Colon (tissue), 2 donors: Measurements from ENCODE around the gene ELOVL1.

ENCODE experiments used
- FAIRE-seq: peaks from 2 replicates; lab custom pipeline; 2012; peaks lifted over from hg19 to GRCh38; lab: Jason Lieb, UNC
- donor health status: control.
- donor health status: control.

ELOVL1 gene

DNA sequence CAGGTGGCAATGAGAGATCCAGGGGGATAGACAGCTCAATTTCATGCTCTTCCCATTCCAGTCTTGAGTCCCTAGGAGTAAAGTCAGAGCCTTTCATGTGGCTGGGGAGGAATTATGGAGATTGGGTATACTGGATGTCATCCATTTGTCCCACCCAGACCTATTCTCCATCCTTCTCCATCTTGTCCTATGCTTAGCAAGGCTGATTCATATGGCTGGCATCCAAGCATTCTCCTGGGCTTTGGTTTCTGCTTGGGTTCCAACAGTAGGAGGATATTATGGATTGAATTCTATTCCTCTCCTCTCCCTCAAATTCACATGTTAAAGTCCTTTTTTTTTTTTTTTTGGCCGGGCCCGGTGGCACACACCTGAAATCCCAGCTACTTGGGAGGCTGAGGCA is 12.9 kb downstream of the ELOVL1 start:
- FAIRE-seq = no peak

DNA sequence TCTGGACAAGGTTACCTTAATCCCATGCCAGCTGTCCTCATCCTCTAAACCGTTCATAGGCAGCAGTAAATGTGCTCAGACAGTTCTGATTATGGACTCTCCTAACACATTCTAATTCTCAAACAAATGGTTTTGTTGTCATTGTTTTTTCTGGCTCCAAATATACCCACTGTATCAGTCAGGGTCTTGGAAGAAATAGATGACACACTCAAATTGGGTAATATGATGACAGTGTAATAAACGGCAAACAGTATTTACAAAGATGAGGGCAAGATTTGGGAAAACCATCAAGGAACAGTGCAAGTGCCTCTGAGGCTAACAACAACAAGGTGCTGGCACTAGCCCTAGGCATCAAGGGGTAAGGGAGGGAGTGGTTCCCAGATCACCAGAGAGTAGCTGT is 13.3 kb downstream of the ELOVL1 start:
- no peak for FAIRE-seq

DNA sequence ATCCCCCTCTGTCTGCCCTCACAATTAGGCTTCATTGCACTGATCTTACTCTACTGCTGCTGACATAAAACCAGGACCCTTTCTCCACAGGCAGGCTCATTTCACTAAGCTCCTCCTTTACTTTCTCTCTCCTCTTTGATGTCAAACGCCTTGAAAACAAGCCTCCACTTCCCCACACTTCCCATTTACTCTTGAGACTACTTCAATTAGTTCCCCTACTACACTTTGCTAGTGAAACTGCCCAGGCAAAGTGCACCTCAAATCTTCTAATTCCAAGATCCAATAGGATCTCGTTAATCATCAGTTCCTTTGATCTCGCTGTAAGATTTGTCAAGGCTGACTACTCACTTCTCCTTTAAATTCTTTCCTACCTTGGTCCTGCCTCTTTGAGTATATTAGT is 14.9 kb downstream of the ELOVL1 start:
- no peak for FAIRE-seq

DNA sequence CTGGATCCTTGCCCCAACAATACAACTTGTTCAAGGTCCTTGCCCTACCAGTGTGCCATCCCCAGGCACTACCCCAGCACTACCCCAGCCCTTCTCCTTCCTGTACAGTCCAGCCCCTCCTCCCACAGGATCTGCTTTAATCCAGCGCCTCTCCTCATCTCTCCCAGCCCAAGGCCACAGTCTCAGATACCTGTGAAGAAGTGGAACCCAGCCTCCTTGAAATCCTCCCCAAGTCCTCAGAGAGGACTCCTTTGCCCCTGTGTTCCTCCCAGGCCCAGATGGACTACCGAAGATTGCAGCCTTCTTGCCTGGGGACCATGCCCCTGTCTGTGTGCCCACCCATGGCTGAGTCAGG is 15.5 kb downstream of the ELOVL1 start:
- FAIRE-seq = no peak

DNA sequence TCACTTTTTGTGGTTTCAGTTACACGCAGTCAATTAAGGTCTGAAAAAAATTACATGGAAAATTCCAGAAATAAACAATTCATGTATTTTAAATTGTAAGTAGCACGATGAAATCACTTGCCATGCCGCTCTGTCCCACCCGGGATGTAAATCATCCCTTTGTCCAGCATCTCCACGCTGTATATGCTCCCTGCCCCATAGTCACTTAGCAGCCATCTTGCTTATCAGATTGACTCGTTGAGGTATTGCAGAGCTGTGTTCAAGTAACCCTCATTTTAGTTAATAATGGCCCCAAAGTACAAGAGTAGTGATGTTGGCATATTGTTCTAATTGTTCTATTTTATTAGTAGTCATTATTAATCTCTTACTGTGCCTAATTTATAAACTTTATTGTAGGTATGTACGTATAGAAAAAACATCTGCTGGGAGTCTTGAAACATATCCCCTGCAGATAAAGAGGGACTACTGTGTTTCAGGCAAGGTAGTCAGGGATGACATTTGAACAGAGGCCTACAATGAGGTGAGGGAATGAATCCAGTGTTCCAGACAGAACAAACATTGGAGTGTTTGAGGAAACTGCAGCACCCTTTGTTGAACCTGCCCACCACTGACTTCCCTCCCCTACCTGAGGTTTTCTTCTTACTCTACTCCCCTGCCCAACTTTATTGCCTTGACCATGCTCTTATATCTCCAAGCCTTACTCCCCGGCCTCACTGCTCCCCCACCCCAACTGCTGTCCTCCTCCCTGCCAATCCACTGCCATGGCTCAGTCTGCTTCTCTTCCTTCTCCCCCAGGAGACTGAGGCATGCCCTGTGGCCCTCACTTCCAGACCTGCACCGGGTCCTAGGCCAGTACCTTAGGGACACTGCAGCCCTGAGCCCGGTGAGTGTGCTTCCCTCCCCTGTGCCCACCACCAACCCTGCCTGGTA is 16.1 kb downstream of the ELOVL1 start:
- FAIRE-seq = no peak

DNA sequence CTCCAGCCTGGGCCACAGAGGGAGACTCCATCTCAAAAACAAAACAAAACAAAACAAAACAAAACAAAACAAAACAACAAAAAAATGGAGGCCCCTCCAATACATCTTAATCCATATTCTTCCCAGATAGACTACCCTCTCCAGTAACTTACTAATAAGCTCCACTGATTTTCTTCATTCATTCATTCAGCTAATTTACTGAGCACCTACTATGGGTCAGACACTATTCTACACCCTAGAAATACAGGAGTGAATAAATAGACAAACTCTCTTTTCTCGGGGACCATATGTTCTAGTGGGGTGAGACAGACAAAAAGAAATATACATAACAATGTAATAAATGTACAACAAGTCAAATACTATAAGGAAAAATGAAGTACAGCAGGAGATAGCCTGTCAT is 16.8 kb downstream of the ELOVL1 start:
- no peak for FAIRE-seq

DNA sequence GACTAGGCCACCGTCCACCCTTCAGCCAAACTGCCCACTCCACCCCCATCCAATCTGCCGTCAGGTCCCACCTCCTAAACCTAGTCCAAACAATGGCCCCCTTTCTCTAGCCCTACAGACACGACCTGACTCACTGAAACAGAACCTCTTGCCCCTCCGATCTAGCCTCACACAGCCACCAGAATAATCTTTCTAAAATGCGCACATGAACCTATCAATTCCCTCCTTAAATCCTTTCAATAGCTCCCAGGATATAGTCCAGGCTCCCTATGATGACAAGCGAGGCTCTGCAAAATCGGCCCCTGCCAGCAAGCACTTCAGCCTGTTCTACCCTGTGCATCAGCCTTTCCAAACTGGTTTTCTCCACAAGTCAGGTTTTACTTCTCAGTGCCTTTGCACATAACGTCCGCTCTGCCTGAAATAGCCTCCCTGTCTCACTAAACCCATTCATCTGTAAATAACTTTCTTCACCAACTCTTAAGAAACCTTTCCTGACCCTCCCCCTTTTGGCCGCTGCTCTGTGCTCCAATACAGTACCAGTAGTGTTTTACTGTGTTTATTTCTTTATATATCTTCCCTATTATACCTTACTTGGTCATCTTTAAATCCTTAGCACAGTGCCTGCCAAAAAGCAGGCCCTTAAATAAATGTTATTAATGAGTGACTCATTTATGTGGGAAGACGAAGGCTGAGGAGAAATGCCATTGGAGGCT is 18.1 kb downstream of the ELOVL1 start:
- FAIRE-seq = no peak

DNA sequence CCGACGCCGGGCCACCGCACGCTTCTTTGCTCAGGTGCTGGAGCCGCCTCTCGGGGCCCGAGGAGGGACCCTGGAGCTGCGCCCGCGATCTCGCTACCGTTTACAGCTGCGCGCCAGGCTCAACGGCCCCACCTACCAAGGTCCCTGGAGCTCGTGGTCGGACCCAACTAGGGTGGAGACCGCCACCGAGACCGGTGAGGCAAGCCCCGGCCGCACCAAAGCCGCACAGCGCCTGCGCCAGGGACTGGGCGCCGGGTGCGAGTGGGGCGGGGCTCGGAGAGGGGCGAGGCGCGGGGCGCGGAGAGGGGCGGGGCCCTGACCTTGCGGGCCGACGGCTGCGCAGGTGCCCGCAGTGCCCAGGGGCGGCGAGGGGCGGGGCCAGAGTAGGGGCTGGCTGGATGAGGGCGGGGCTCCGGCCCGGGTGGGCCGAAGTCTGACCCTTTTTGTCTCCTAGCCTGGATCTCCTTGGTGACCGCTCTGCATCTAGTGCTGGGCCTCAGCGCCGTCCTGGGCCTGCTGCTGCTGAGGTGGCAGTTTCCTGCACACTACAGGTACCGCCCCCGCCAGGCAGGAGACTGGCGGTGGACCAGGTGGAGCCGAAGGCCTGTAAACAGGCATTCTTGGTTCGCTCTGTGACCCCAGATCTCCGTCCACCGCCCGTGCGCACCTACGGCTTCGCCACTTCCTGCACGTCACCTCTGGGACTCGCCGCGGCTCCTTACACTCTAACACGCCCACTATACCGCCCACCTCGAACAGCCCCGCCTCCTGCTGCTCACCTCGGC is 18.8 kb downstream of the ELOVL1 start:
- no peak for FAIRE-seq

DNA sequence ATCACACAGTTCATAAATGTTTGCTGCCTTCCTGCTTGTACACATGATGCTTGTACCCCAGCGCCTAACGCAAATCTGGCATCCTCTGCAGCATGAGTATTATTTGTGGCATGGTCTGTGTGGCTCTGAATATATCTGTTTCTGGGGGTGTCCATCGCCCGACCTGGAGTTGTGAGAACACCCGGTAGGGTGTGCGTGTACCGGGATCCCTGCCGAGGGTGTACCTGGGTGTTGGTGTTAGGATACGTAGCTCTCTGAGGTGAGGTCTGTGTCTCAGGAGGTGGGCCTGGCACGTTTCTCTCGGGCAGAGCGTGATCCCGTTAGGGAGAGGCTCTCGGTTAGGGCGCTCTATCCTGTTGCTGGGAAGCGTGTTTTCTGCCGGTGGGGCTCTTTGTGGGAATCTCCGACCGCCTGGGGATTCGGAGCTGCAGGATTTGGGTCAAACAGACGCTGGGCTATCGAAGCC is 19.4 kb downstream of the ELOVL1 start:
- FAIRE-seq = no peak

DNA sequence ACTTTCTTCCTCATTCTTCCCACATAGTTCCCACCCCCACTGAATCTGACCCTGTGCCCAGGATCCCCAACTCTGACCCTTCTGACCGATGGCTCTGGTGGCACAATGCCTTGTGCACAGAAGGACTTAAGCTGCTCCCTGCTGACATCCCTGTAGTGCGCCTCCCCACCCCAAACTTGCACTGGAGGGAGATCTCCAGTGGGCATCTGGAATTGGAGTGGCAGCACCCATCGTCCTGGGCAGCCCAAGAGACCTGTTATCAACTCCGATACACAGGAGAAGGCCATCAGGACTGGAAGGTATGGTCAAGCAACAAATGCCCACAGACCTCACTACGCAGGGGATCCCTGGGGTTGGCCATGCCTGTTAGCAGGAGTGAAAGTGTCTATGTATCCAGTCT is 21.2 kb downstream of the ELOVL1 start:
- FAIRE-seq = no peak

DNA sequence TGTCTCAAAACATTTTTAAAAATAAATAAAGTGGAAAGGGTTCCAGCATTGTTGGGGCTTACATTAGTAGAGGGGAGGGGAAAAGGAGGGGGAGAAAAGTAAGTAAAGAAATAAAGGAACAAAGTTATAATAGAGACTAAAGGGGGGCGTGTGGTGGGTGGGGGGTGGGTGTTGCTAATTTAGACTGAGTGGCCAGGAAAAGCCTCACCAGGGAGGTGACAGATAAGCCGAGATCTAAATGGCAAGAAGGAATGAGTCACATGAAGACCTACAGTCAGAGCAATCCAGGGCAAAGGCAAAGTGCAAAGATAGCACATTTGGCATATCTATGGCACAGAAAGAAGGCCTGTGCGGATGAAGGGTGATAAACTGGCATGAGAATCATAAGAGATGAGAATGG is 22.7 kb downstream of the ELOVL1 start:
- no peak for FAIRE-seq

DNA sequence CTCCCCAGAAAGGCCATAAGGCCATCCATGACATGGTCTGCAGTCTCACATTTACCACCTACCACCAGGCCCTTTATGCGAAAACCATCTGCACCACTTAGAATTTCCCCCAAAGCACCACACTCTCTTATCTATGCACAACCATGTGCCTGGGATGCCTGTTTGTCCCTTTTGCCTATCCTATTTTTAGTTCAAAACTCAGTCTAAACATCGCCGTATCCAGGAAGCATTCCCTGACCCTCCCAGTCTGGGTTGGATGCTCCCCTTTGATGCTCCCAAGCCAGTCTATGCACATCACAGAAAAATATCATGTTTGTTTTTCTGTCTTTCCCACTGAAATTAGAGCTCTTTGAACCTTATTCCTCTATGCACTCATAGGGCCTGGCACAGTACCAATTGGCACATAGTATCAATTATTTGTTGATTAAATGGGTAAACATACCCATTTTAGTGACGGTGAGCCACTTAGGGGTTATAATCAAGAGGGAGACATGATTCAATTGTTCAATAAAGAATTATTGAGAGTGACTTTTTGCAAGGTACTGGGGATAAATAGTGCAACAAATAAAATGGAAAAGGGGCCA is 23.5 kb downstream of the ELOVL1 start:
- no peak for FAIRE-seq

DNA sequence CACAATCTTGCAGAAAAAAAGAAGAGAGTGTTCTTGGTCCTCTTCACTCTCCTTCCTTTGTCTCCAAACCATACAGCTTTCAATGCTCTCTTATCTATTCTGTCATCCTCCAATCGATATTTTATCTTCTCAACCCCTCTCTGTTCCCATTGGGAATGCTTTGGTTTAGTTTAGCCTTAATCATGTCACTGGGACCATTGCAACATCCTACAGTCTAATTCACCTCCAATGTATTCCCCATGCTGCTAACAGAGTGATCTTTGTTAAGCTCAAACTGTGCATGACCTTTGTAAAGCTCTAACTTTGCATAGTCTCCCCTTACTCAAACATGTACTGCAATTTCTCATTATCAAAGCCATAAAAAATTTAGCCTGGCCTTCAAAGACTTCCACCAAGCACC is 27.3 kb downstream of the ELOVL1 start:
- FAIRE-seq = no peak

DNA sequence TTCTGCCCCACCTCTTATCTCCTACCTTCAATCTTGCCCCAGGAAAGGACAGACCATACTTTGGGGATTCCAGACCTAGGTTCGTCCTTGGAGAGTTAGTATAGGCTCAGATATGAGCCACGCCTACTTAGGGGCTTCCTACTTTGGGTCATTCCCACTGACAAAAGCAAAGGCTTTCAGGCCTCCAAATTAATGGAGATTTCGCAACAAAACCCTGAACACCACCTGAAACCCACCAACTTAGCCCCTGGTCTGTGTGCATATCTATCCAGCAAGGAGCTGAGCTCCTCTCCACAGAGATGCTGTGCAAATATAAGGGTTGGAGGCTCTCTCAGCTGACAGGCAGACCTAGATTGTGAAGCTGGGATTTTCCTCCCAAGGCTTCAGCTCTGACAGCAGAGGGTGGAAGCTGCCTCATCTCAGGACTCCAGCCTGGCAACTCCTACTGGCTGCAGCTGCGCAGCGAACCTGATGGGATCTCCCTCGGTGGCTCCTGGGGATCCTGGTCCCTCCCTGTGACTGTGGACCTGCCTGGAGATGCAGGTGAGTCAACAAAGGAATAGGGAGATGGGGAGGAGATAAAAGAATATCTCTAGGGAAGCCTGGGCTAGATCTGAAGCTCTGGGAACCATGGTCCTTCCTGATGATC is 28.1 kb downstream of the ELOVL1 start:
- no peak for FAIRE-seq

DNA sequence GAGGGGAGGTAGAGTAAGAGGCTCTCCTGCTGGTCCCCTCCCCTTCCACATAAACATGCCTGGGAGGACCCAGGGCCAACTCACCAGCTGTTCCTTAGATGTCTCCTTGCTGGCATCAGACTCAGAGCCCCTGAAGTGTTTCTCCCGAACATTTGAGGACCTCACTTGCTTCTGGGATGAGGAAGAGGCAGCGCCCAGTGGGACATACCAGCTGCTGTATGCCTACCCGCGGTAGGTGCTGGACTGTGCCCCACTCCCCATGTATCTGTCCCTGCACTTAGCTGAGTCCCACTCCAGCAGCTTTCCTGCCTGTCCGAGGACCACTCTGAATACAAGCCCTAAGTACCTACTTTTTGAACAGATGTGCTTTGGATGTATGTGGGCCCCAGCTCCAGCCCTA is 29.8 kb downstream of the ELOVL1 start:
- FAIRE-seq = no peak

DNA sequence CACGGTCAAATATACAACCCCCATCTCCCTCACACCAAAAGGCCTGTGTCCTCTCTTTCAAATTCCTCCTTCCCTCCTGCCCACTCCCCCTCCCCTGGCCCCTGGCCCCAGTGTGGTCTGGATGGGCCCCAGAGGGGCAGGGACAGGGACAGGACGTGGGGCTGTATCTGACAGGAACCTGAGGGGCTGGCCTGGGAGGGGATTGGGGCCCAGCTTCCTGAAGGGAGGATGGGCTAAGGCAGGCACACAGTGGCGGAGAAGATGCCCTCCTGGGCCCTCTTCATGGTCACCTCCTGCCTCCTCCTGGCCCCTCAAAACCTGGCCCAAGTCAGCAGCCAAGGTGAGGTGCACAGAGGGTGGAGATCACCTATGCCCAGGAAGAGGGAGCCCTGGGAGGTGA is 30.2 kb downstream of the ELOVL1 start, which contains the start of gene MPL:
TSS of gene MPL (plus strand) at position 231 of the 400 bp plus-strand sequence. CDS start at position 262, 31 bp downstream.
- no peak for FAIRE-seq

DNA sequence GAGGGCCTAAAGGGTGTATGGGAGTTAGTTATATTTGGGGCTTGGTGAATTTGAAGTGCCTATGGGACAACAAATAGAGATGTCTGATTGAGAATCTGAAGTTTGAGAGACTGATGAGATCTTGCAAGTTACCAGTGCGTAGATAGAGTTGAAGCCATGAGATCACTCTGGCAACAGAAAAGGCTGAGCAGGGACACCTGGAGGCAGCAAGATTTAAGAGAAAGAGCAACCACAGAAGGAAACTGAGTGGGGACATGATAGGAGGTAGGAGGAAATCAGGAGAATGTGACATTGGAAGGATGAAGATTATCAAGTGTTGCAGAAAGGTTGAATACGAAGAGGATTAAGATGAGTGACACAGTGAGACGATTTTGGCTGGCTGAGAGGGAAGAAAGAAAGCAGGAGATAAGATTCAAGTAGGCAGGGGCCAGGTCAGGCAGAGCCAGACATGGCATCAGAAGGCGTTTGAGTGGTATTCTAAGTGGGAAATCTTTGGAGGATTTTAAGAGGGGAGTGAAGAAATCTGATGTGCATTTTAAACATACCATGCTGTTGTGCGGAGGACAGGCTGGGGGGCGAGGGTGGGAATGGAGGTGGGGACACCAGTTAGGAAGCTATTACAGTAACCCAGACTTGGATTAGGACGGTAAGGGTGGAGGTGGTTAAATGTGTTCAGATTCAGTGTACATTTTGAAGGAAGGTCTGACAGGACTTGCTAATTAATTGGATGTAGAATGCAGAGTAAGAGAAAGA is 33.2 kb downstream of the ELOVL1 start:
- FAIRE-seq = no peak

DNA sequence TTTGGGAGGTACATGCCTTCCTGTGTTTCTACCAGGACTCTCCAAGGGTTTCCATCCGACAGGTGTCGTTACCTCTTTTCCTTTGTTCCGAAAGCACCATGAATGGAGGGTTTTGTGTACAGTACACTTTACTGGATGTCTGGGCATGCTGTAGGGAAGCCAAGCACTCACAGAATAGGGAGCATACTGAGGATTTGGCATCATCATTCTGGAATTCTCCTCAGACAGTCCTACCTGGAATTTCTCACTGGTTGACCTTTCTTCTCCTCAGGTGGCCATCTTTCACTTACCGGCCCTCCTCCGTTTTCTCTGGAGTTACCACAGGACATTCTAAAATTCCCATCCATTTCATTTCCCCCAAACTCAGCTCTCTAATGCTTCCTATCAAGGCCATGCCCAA is 36.1 kb downstream of the ELOVL1 start:
- FAIRE-seq = no peak

DNA sequence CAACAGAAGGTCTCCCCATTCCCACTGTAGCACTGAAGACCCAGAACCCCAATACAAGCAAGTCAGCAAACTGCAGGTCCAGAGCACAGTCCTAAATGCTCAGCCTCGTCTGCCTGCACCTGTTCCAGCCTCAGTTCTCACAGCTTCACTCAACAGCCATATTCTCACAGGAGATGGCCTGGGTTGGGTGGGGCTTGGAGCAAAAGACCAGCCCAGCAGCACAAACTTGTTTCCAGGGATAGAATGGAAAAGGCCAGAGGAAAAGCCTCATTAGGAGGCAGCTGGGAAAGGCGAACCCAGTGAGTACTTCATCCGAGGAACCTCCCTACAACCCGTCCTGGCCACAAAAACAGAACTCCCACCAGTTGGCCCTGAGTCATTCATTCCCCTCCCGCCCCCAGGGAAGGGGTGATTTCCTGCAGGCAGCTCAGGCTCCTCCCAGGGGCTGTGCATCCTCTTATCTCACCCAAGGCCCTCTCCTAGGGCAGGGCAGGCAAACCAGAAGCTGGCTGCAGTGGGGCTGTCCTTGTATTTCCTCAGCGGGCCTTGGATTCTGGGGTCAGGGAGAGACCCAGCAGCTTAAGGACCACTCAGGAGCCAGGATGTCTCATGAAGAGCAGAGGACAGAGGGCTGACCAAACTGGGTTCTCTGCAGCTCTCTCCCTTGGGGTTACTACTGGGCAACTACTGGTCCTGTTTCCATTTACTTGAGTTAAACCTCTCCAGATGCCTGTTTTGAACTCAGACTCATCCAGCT is 37.6 kb downstream of the ELOVL1 start:
- no peak for FAIRE-seq
